Measurements from ENCODE around the gene YPEL4.
"Not testable (repeated sequence)": the region's sequence is repeated elsewhere in the genome, so short reads cannot be mapped to it uniquely, and the experiment has no call there.

GRCh38 chr11:57652230-57652629 lies 2.5 kb upstream of the YPEL4 start:
- not testable (repeated sequence) for TF ChIP-seq POLR2AphosphoS5 (IDR thresholded peaks at IDR 0.05; ENCODE audit: low read depth, low read length); JUND (IDR thresholded peaks at IDR 0.05); CHD2 (IDR thresholded peaks at IDR 0.05; ENCODE audit: low read length, partially characterized antibody); CTCF (IDR thresholded peaks at IDR 0.05); REST (IDR thresholded peaks at IDR 0.05; ENCODE audit: low read depth, low read length); FOXM1 (IDR thresholded peaks at IDR 0.05; ENCODE audit: low read depth); FOXJ3 (CRISPR knock-in tag; IDR thresholded peaks at IDR 0.05); TEAD4 (IDR thresholded peaks at IDR 0.05; ENCODE audit: borderline replicate concordance, insufficient read depth); SIN3A (IDR thresholded peaks at IDR 0.05; ENCODE audit: borderline replicate concordance, low read depth, low read length); EP300 (IDR thresholded peaks at IDR 0.05; ENCODE audit: borderline replicate concordance in 1 of 2, low read depth in 1 of 2, low read length in 1 of 2); RFX5 (IDR thresholded peaks at IDR 0.05; ENCODE audit: low read length); GATA2 (CRISPR knock-in tag; IDR thresholded peaks at IDR 0.05); RCOR1 (IDR thresholded peaks at IDR 0.05; ENCODE audit: low read length)
